Measurements from ENCODE around the gene PITX2. TPM values are rescaled to one million over a fixed set of nuclear protein-coding genes. Genes with fewer than 3 reads are reported as not detected.
A peak's percentile ranks its signal among the peaks of the same experiment; 100 is the strongest.

The PITX2 gene
- polyA plus RNA-seq, 4 donors: 6.5 to 34.3 (median 11.0) TPM

- FAIRE-seq (no peak), DNase-seq (no peak)
- no peaks in the 10 kb centered on the region for H3K4me1 ChIP-seq (ENCODE audit: control insufficient read depth in 3 of 3, insufficient read depth in 2 of 3, low read depth in 1 of 3, low read length in 2 of 3)
- H3K4me3 ChIP-seq (ENCODE audit: low read depth in 1 of 3, low read length in 3 of 3): no peak overlapping the region
- peaks cover 0 to 4% of the 10 kb centered on the region in 2 donors for H3K9me3 ChIP-seq (ENCODE audit: control insufficient read depth in 2 of 2, insufficient read depth in 1 of 2, low read depth in 1 of 2, low read length in 1 of 2)
- 71 to 83% (median 75%) methylated on average over 1 of the region's 1 CpG for WGBS, 3 donors
- peaks cover 0 to 3% (median 0%) of the 10 kb centered on the region in 3 donors for H3K27me3 ChIP-seq (ENCODE audit: control insufficient read depth in 3 of 3, insufficient read depth in 3 of 3, low read length in 3 of 3)
- no peak overlapping the region for H3K27ac ChIP-seq (ENCODE audit: low read depth in 1 of 3, low read length in 2 of 3)
- no peaks in the 10 kb centered on the region for H3K36me3 ChIP-seq (ENCODE audit: control insufficient read depth in 3 of 3, insufficient read depth in 2 of 3, low read depth in 1 of 3, low read length in 3 of 3)
These were observed 40.3 kb upstream of the PITX2 start for GRCh38 chr4:110663206-110663605.

- 87 to 99% (median 92%) methylated on average over 2 of the region's 2 CpGs for WGBS, 3 donors
- H3K4me1 ChIP-seq (ENCODE audit: control insufficient read depth in 3 of 3, insufficient read depth in 2 of 3, low read depth in 1 of 3, low read length in 2 of 3): no peaks in the 10 kb centered on the region
- FAIRE-seq (no peak), DNase-seq (no peak)
- no peak overlapping the region for H3K27ac ChIP-seq (ENCODE audit: low read depth in 1 of 3, low read length in 2 of 3)
- H3K9me3 ChIP-seq (ENCODE audit: control insufficient read depth in 2 of 2, insufficient read depth in 1 of 2, low read depth in 1 of 2, low read length in 1 of 2): peaks cover 0 to 4% of the 10 kb centered on the region in 2 donors
- no peak overlapping the region for H3K4me3 ChIP-seq (ENCODE audit: low read depth in 1 of 3, low read length in 3 of 3)
- no peaks in the 10 kb centered on the region for H3K36me3 ChIP-seq (ENCODE audit: control insufficient read depth in 3 of 3, insufficient read depth in 2 of 3, low read depth in 1 of 3, low read length in 3 of 3)
- peaks cover 0 to 3% (median 0%) of the 10 kb centered on the region in 3 donors for H3K27me3 ChIP-seq (ENCODE audit: control insufficient read depth in 3 of 3, insufficient read depth in 3 of 3, low read length in 3 of 3)
These were observed 37.9 kb upstream of the PITX2 start for GRCh38 chr4:110660755-110661154.

GRCh38 chr4:110654254-110654635 lies 31.4 kb upstream of the PITX2 start:
- no peak overlapping the region for H3K27ac ChIP-seq (ENCODE audit: low read depth in 1 of 3, low read length in 2 of 3)
- FAIRE-seq: no peak

GRCh38 chr4:110653321-110654253 lies 30.7 kb upstream of the PITX2 start:
- peaks cover 0 to 5% (median 0%) of the 10 kb centered on the region in 3 donors for H3K27me3 ChIP-seq (ENCODE audit: control insufficient read depth in 3 of 3, insufficient read depth in 3 of 3, low read length in 3 of 3)
- no peaks in the 10 kb centered on the region for H3K36me3 ChIP-seq (ENCODE audit: control insufficient read depth in 3 of 3, insufficient read depth in 2 of 3, low read depth in 1 of 3, low read length in 3 of 3)
- DNase-seq: peak in 1 of 2 donors; percentile 58
- H3K4me3 ChIP-seq (ENCODE audit: low read depth in 1 of 3, low read length in 3 of 3): no peak overlapping the region
- no peaks in the 10 kb centered on the region for H3K4me1 ChIP-seq (ENCODE audit: control insufficient read depth in 3 of 3, insufficient read depth in 2 of 3, low read depth in 1 of 3, low read length in 2 of 3)
- 31 to 64% (median 53%) methylated on average over 6 of the region's 6 CpGs for WGBS, 3 donors
- H3K27ac ChIP-seq (ENCODE audit: low read depth in 1 of 3, low read length in 2 of 3): no peak overlapping the region
- H3K9me3 ChIP-seq (ENCODE audit: control insufficient read depth in 2 of 2, insufficient read depth in 1 of 2, low read depth in 1 of 2, low read length in 1 of 2): no peaks in the 10 kb centered on the region
- FAIRE-seq: no peak

More at GRCh38 chr4:110654254-110654635, 31.4 kb upstream of the PITX2 start:
- Histone ChIP-seq H3K27me3 (ENCODE audit: control insufficient read depth in 3 of 3, insufficient read depth in 3 of 3, low read length in 3 of 3) (peaks cover 0 to 5% (median 0%) of the 10 kb centered on the region in 3 donors), H3K36me3 (ENCODE audit: control insufficient read depth in 3 of 3, insufficient read depth in 2 of 3, low read depth in 1 of 3, low read length in 3 of 3) (no peaks in the 10 kb centered on the region), H3K4me1 (ENCODE audit: control insufficient read depth in 3 of 3, insufficient read depth in 2 of 3, low read depth in 1 of 3, low read length in 2 of 3) (no peaks in the 10 kb centered on the region), H3K4me3 (ENCODE audit: low read depth in 1 of 3, low read length in 3 of 3) (no peak overlapping the region), H3K9me3 (ENCODE audit: control insufficient read depth in 2 of 2, insufficient read depth in 1 of 2, low read depth in 1 of 2, low read length in 1 of 2) (peaks cover 0 to 4% of the 10 kb centered on the region in 2 donors)
- DNase-seq: no peak

GRCh38 chr4:110644008-110644407 lies 21.1 kb upstream of the PITX2 start:
- DNase-seq (peak in 1 of 2 donors; percentile 57), FAIRE-seq (no peak)
- WGBS, 3 donors: 24 to 43% (median 35%) methylated on average over 1 of the region's 1 CpG
- no peaks in the 10 kb centered on the region for H3K4me1 ChIP-seq (ENCODE audit: control insufficient read depth in 3 of 3, insufficient read depth in 2 of 3, low read depth in 1 of 3, low read length in 2 of 3)
- no peak overlapping the region for H3K4me3 ChIP-seq (ENCODE audit: low read depth in 1 of 3, low read length in 3 of 3)
- H3K27ac ChIP-seq (ENCODE audit: low read depth in 1 of 3, low read length in 2 of 3): no peak overlapping the region
- peaks cover 6 to 50% (median 20%) of the 10 kb centered on the region in 3 donors for H3K27me3 ChIP-seq (ENCODE audit: control insufficient read depth in 3 of 3, insufficient read depth in 3 of 3, low read length in 3 of 3)
- no peaks in the 10 kb centered on the region for H3K9me3 ChIP-seq (ENCODE audit: control insufficient read depth in 2 of 2, insufficient read depth in 1 of 2, low read depth in 1 of 2, low read length in 1 of 2)
- H3K36me3 ChIP-seq (ENCODE audit: control insufficient read depth in 3 of 3, insufficient read depth in 2 of 3, low read depth in 1 of 3, low read length in 3 of 3): no peaks in the 10 kb centered on the region

- no peaks in the 10 kb centered on the region for H3K4me1 ChIP-seq (ENCODE audit: control insufficient read depth in 3 of 3, insufficient read depth in 2 of 3, low read depth in 1 of 3, low read length in 2 of 3)
- FAIRE-seq: no peak
- peaks cover 5 to 57% (median 23%) of the 10 kb centered on the region in 3 donors for H3K27me3 ChIP-seq (ENCODE audit: control insufficient read depth in 3 of 3, insufficient read depth in 3 of 3, low read length in 3 of 3)
These were observed 20.2 kb upstream of the PITX2 start for GRCh38 chr4:110643096-110643495.

GRCh38 chr4:110641218-110641617 lies 18.3 kb upstream of the PITX2 start:
- Histone ChIP-seq H3K4me1 (ENCODE audit: control insufficient read depth in 3 of 3, insufficient read depth in 2 of 3, low read depth in 1 of 3, low read length in 2 of 3) (peaks cover 0 to 5% (median 0%) of the 10 kb centered on the region in 3 donors), H3K27me3 (ENCODE audit: control insufficient read depth in 3 of 3, insufficient read depth in 3 of 3, low read length in 3 of 3) (peaks cover 4 to 68% (median 40%) of the 10 kb centered on the region in 3 donors)
- no peak for FAIRE-seq

More at GRCh38 chr4:110643096-110643495, 20.2 kb upstream of the PITX2 start:
- Histone ChIP-seq H3K27ac (ENCODE audit: low read depth in 1 of 3, low read length in 2 of 3) (no peak overlapping the region), H3K9me3 (ENCODE audit: control insufficient read depth in 2 of 2, insufficient read depth in 1 of 2, low read depth in 1 of 2, low read length in 1 of 2) (no peaks in the 10 kb centered on the region), H3K4me3 (ENCODE audit: low read depth in 1 of 3, low read length in 3 of 3) (no peak overlapping the region), H3K36me3 (ENCODE audit: control insufficient read depth in 3 of 3, insufficient read depth in 2 of 3, low read depth in 1 of 3, low read length in 3 of 3) (no peaks in the 10 kb centered on the region)
- DNase-seq: no peak
- 51 to 82% (median 81%) methylated on average over 1 of the region's 1 CpG for WGBS, 3 donors

GRCh38 chr4:110640576-110640975 lies 17.7 kb upstream of the PITX2 start:
- Histone ChIP-seq H3K36me3 (ENCODE audit: control insufficient read depth in 3 of 3, insufficient read depth in 2 of 3, low read depth in 1 of 3, low read length in 3 of 3) (no peaks in the 10 kb centered on the region), H3K9me3 (ENCODE audit: control insufficient read depth in 2 of 2, insufficient read depth in 1 of 2, low read depth in 1 of 2, low read length in 1 of 2) (no peaks in the 10 kb centered on the region), H3K27ac (ENCODE audit: low read depth in 1 of 3, low read length in 2 of 3) (no peak overlapping the region), H3K4me1 (ENCODE audit: control insufficient read depth in 3 of 3, insufficient read depth in 2 of 3, low read depth in 1 of 3, low read length in 2 of 3) (peaks cover 0 to 5% (median 0%) of the 10 kb centered on the region in 3 donors), H3K4me3 (ENCODE audit: low read depth in 1 of 3, low read length in 3 of 3) (no peak overlapping the region), H3K27me3 (ENCODE audit: control insufficient read depth in 3 of 3, insufficient read depth in 3 of 3, low read length in 3 of 3) (peaks cover 4 to 71% (median 42%) of the 10 kb centered on the region in 3 donors)
- FAIRE-seq: no peak
- WGBS, 3 donors: 6 to 10% (median 8%) methylated on average over 9 of the region's 9 CpGs
- no peak for DNase-seq

More at GRCh38 chr4:110641218-110641617, 18.3 kb upstream of the PITX2 start:
- 7 to 14% (median 10%) methylated on average over 18 of the region's 18 CpGs for WGBS, 3 donors
- Histone ChIP-seq H3K4me3 (ENCODE audit: low read depth in 1 of 3, low read length in 3 of 3) (no peak overlapping the region), H3K9me3 (ENCODE audit: control insufficient read depth in 2 of 2, insufficient read depth in 1 of 2, low read depth in 1 of 2, low read length in 1 of 2) (no peaks in the 10 kb centered on the region), H3K27ac (ENCODE audit: low read depth in 1 of 3, low read length in 2 of 3) (no peak overlapping the region), H3K36me3 (ENCODE audit: control insufficient read depth in 3 of 3, insufficient read depth in 2 of 3, low read depth in 1 of 3, low read length in 3 of 3) (no peaks in the 10 kb centered on the region)
- no peak for DNase-seq

Data from small intestine (tissue), 7 donors.